A673 (cell line): ENCODE results near the gene DIPK1B. TPM values are rescaled to one million over a fixed set of nuclear protein-coding genes. Genes with fewer than 3 reads are reported as not detected.

Source experiments
- BruUV-seq: library from RNA; stranded (reverse); fragments of 400-500 nt; replicated peaks from 2 replicates; lab custom pipeline; 2021; lab: Mats Ljungman, UMichigan
- CTCF ChIA-PET: fragments of 300-600 bp; sonication (Branson Sonifier 250); formaldehyde crosslinking; loops from one replicate; lab custom pipeline; 2022; ENCODE audit warnings: antibody characterized with exemption; lab: Charles Lee
- POLR2A ChIA-PET: fragments of 300-600 bp; sonication (Branson Sonifier 250); formaldehyde crosslinking; loops from one replicate; lab custom pipeline; 2022; ENCODE audit warnings: antibody characterized with exemption; ENCODE audit not compliant: low non-redundant PET; lab: Charles Lee
- DNase-seq: peaks from one replicate; pipeline ENCODE4 v3.0.0-alpha.2; 2015; ENCODE audit warnings: low spot score
- H3K27ac ChIP-seq: fragments of 200-600 bp; sonication (generic); 2 replicates; pipeline ENCODE4 v1.5.1; 2016; ENCODE audit warnings: mixed run types, low read depth, mild to moderate bottlenecking, mixed read lengths, antibody characterized with exemption, low read length; ENCODE audit not compliant: poor library complexity, severe bottlenecking
- H3K27me3 ChIP-seq: fragments of 200-600 bp; sonication (generic); replicated peaks from 2 replicates; pipeline ENCODE4 v1.6.1; 2017; ENCODE audit warnings: mixed run types, low read depth, mild to moderate bottlenecking, mixed read lengths, antibody characterized with exemption, low read length; ENCODE audit not compliant: insufficient read depth, poor library complexity
- H3K36me3 ChIP-seq: fragments of 200-600 bp; sonication (generic); 2 replicates; pipeline ENCODE4 v1.6.1; 2016; ENCODE audit warnings: mixed run types, mild to moderate bottlenecking, mixed read lengths, antibody characterized with exemption, low read length; ENCODE audit not compliant: insufficient read depth, poor library complexity, severe bottlenecking
- H3K4me1 ChIP-seq: fragments of 200-600 bp; sonication (generic); 2 replicates; pipeline ENCODE4 v1.6.1; 2017; ENCODE audit warnings: mixed run types, mild to moderate bottlenecking, mixed read lengths, antibody characterized with exemption, low read length; ENCODE audit not compliant: insufficient read depth, poor library complexity, severe bottlenecking
- H3K4me3 ChIP-seq: fragments of 200-600 bp; sonication (generic); 2 replicates; pipeline ENCODE4 v1.5.1; 2016; ENCODE audit warnings: low read depth, mixed run types, mild to moderate bottlenecking, mixed read lengths, low read length; ENCODE audit not compliant: poor library complexity, severe bottlenecking
- H3K9me3 ChIP-seq: fragments of 200-600 bp; sonication (generic); 2 replicates; pipeline ENCODE4 v1.6.1; 2016; ENCODE audit warnings: mixed run types, low read depth, mild to moderate bottlenecking, mixed read lengths, antibody characterized with exemption, low read length; ENCODE audit not compliant: poor library complexity, severe bottlenecking
- CTCF ChIP-seq: fragments of 300-800, 200-600 bp; sonication (generic); conservative IDR thresholded peaks from 2 replicates; pipeline ENCODE4 v1.5.1; 2017; ENCODE audit warnings: low read depth, mild to moderate bottlenecking, antibody characterized with exemption, low read length, moderate library complexity, mixed read lengths
- EZH2 ChIP-seq: fragments of 200-600 bp; sonication (generic); IDR thresholded peaks from 2 replicates; pipeline ENCODE4 v1.6.1; 2017; ENCODE audit warnings: borderline replicate concordance, low read depth, mild to moderate bottlenecking, mixed read lengths, antibody characterized with exemption, low read length; ENCODE audit not compliant: poor library complexity, severe bottlenecking
- intact Hi-C: fragments of 100-400 bp; cut with micrococcal nuclease; formaldehyde crosslinking; loops from one replicate; pipeline ENCODE4 v1.10.0; 2022; ENCODE audit not compliant: unreplicated experiment
- total RNA-seq: library from RNA; stranded (reverse); gene quantifications from 2 replicates; pipeline ENCODE4 v1.2.3, GENCODE V29; 2021

The DIPK1B gene
- total RNA-seq, 1 experiment from 2014 or later = 26.4 TPM

- Histone ChIP-seq H3K27ac (no peak overlapping the region), H3K4me1 (peaks cover 5% of the 10 kb centered on the region), H3K9me3 (no peaks in the 10 kb centered on the region), H3K36me3 (no peaks in the 10 kb centered on the region), H3K27me3 (no peaks in the 10 kb centered on the region), H3K4me3 (no peak overlapping the region)
- ChIA-PET CTCF (no interaction called here), POLR2A (no interaction called here)
- TF ChIP-seq EZH2 = no peak
- no peak for TF ChIP-seq CTCF
- no TSS peak for BruUV-seq
- DNase-seq = no peak
- intact Hi-C loops = no loop called here
These were observed 20.2 kb downstream of the DIPK1B start for GRCh38 chr9:136732444-136733178.

GRCh38 chr9:136733611-136734010 is 21.2 kb downstream of the DIPK1B start:
- no peak for DNase-seq
- no peaks in the 10 kb centered on the region for H3K36me3 ChIP-seq
- ChIA-PET CTCF (no interaction called here), POLR2A (no interaction called here)
- TF ChIP-seq CTCF = no peak
- no peak for TF ChIP-seq EZH2
- H3K4me3 ChIP-seq = no peak overlapping the region
- intact Hi-C loops = no loop called here
- no peak overlapping the region for H3K27ac ChIP-seq
- BruUV-seq = no TSS peak
- peaks cover 5% of the 10 kb centered on the region for H3K4me1 ChIP-seq
- H3K9me3 ChIP-seq = no peaks in the 10 kb centered on the region
- no peaks in the 10 kb centered on the region for H3K27me3 ChIP-seq

GRCh38 chr9:136734837-136735496 is 22.6 kb downstream of the DIPK1B start:
- BruUV-seq = no TSS peak
- Histone ChIP-seq H3K27ac (no peak overlapping the region), H3K4me3 (no peak overlapping the region), H3K4me1 (peaks cover 4% of the 10 kb centered on the region), H3K36me3 (no peaks in the 10 kb centered on the region), H3K9me3 (no peaks in the 10 kb centered on the region), H3K27me3 (no peaks in the 10 kb centered on the region)
- DNase-seq = no peak
- no peak for TF ChIP-seq EZH2
- TF ChIP-seq CTCF = no peak
- ChIA-PET CTCF (no interaction called here), POLR2A (no interaction called here)
- intact Hi-C loops = no loop called here
